Adrenal gland (tissue), 5 donors: Measurements from ENCODE around the gene CENPL.

ENCODE experiments used
- POLR2A ChIP-seq, 2 donors: fragments of 450-650 bp; IDR thresholded peaks; one replicate each; pipeline ENCODE4 v1.6.1; 2017; ENCODE audit warnings: antibody characterized with exemption in 2 of 2, mild to moderate bottlenecking in 2 of 2, moderate library complexity in 1 of 2
- TF ChIP-seq, protein P1 (sequence below), 6 experiments: fragments of 450-650 bp in 4 of 6; fragments of 200-600 bp in 2 of 6; sonication (generic) in 1 of 6; IDR thresholded peaks; 1 replicate in 5 of 6; 2 replicates in 1 of 6; pipeline versions ENCODE4 v1.5.1 to v1.8.0; 2016 to 2021; ENCODE audit warnings: antibody characterized with exemption in 6 of 6, mild to moderate bottlenecking in 2 of 6, moderate library complexity in 1 of 6
- donor health status: DM: no; HTN: no; CAD: no.

DNA sequence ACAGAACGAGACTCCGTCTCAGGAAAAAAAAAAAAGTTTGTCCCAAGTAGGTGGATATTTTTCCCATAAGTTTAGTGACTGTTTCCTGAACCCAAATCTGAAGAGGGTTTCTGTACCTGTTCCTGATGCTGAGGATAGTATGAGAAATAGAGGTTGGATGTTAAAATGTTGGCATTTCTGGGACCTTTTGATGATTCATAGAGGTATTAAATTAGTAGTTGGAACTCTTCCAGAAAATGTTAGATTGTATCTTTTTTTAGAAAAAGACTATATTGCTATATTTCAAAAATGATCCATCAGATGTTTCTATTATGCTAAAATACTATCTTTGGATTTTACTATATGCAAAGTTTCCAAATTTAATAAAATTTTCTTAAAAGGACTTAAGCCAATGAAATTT is 2.9 kb upstream of the CENPL start:
- TF ChIP-seq, protein P1, sequence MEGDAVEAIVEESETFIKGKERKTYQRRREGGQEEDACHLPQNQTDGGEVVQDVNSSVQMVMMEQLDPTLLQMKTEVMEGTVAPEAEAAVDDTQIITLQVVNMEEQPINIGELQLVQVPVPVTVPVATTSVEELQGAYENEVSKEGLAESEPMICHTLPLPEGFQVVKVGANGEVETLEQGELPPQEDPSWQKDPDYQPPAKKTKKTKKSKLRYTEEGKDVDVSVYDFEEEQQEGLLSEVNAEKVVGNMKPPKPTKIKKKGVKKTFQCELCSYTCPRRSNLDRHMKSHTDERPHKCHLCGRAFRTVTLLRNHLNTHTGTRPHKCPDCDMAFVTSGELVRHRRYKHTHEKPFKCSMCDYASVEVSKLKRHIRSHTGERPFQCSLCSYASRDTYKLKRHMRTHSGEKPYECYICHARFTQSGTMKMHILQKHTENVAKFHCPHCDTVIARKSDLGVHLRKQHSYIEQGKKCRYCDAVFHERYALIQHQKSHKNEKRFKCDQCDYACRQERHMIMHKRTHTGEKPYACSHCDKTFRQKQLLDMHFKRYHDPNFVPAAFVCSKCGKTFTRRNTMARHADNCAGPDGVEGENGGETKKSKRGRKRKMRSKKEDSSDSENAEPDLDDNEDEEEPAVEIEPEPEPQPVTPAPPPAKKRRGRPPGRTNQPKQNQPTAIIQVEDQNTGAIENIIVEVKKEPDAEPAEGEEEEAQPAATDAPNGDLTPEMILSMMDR (IDR thresholded peaks at IDR 0.05) = no peak
- TF ChIP-seq POLR2A (IDR thresholded peaks at IDR 0.05) = no peak
